ENCODE data around the gene MBOAT1.
"Not testable (repeated sequence)": the region's sequence is repeated elsewhere in the genome, so short reads cannot be mapped to it uniquely, and the experiment has no call there.

The MBOAT1 gene

GRCh38 chr6:20202324-20202658 is 10.0 kb downstream of the MBOAT1 start:
- DNase-seq = no peak

GRCh38 chr6:20200761-20201630 is 11.3 kb downstream of the MBOAT1 start:
- no peak for DNase-seq

- DNase-seq = no peak
These were observed 13.5 kb downstream of the MBOAT1 start for GRCh38 chr6:20198775-20199174.

GRCh38 chr6:20198156-20198774 is 14.0 kb downstream of the MBOAT1 start:
- DNase-seq = no peak

- no peak for DNase-seq
These were observed 15.0 kb downstream of the MBOAT1 start for GRCh38 chr6:20197251-20197650.

- DNase-seq = no peak
These were observed 19.6 kb downstream of the MBOAT1 start for GRCh38 chr6:20192625-20193024.

GRCh38 chr6:20191992-20192391 is 20.3 kb downstream of the MBOAT1 start:
- DNase-seq = no peak

- DNase-seq = no peak
These were observed 23.6 kb downstream of the MBOAT1 start for GRCh38 chr6:20188630-20189075.

GRCh38 chr6:20186981-20187380 is 25.3 kb downstream of the MBOAT1 start:
- no peak for DNase-seq

- DNase-seq = no peak
These were observed 28.6 kb downstream of the MBOAT1 start for GRCh38 chr6:20183706-20184105.

GRCh38 chr6:20182926-20183521 is 29.2 kb downstream of the MBOAT1 start:
- DNase-seq = no peak

GRCh38 chr6:20182069-20182468 is 30.2 kb downstream of the MBOAT1 start:
- no peak for DNase-seq

- DNase-seq = no peak
These were observed 31.3 kb downstream of the MBOAT1 start for GRCh38 chr6:20180935-20181334.

- DNase-seq = not testable (repeated sequence)
These were observed 32.8 kb downstream of the MBOAT1 start for GRCh38 chr6:20179287-20180045.

- no peak for DNase-seq
These were observed 33.9 kb downstream of the MBOAT1 start for GRCh38 chr6:20178327-20178726.

GRCh38 chr6:20175810-20176410 is 36.4 kb downstream of the MBOAT1 start:
- no peak for DNase-seq

GRCh38 chr6:20173833-20174792 is 38.2 kb downstream of the MBOAT1 start:
- no peak for DNase-seq

GRCh38 chr6:20172842-20173456 is 39.3 kb downstream of the MBOAT1 start:
- DNase-seq = no peak

GRCh38 chr6:20170455-20171148 is 41.7 kb downstream of the MBOAT1 start:
- no peak for DNase-seq

GRCh38 chr6:20169786-20170185 is 42.5 kb downstream of the MBOAT1 start:
- no peak for DNase-seq

All from CD4-positive, alpha-beta T cell treated with Interleukin-10 for 1 hour (primary cell).